HG02642 (cell line): Measurements from ENCODE around the gene TBC1D3G.
"Not testable (repeated sequence)": the region's sequence is repeated elsewhere in the genome, so short reads cannot be mapped to it uniquely, and the experiment has no call there.

Source experiments
- ATAC-seq: cut with Tn5 transposase; IDR thresholded peaks from one replicate; pipeline ENCODE4 v1.9.1; 2021; ENCODE audit warnings: mild to moderate bottlenecking; ENCODE audit not compliant: unreplicated experiment, poor library complexity

The TBC1D3G gene

GRCh38 chr17:36323584-36323983, at the start of gene TBC1D3G:
TBC1D3G (plus strand) TSS chr17:36323884; CDS start chr17:36325412, 1,528 bp downstream.
- not testable (repeated sequence) for ATAC-seq

- not testable (repeated sequence) for ATAC-seq
Measured at GRCh38 chr17:36283256-36283655, 40.4 kb upstream of the TBC1D3G start.

- not testable (repeated sequence) for ATAC-seq
Measured at GRCh38 chr17:36284219-36284618, 39.5 kb upstream of the TBC1D3G start.

- ATAC-seq, result not testable (repeated sequence)
Measured at GRCh38 chr17:36289965-36290612, 33.6 kb upstream of the TBC1D3G start.

- not testable (repeated sequence) for ATAC-seq
Measured at GRCh38 chr17:36295161-36295560, 28.5 kb upstream of the TBC1D3G start.

- ATAC-seq, result not testable (repeated sequence)
Measured at GRCh38 chr17:36315736-36316135, 7.9 kb upstream of the TBC1D3G start.

- not testable (repeated sequence) for ATAC-seq
Measured at GRCh38 chr17:36362496-36362895, 38.8 kb downstream of the TBC1D3G start.

- ATAC-seq, result not testable (repeated sequence)
Measured at GRCh38 chr17:36375938-36376337, 52.3 kb downstream of the TBC1D3G start.
